HepG2 (cell line): ENCODE measurements around the gene GALNT16. TPM values are rescaled to one million over a fixed set of nuclear protein-coding genes. Genes with fewer than 3 reads are reported as not detected.

ENCODE experiments used
- CENPT ChIP-seq: sonication (generic); formaldehyde crosslinking; IDR thresholded peaks from 2 replicates; pipeline ENCODE4 v1.8.0; 2022; ENCODE audit warnings: low read depth, mild to moderate bottlenecking, moderate library complexity, missing genetic modification reagents
- HMG20B ChIP-seq: conservative IDR thresholded peaks from 2 replicates; pipeline ENCODE4 v1.6.1; 2016; ENCODE audit warnings: missing genetic modification reagents, missing compliant biosample characterization
- KMT2A ChIP-seq: sonication (generic); formaldehyde crosslinking; IDR thresholded peaks from 2 replicates; pipeline ENCODE4 v1.4.0; 2020; ENCODE audit warnings: missing genetic modification reagents
- NAIF1 ChIP-seq: sonication (generic); formaldehyde crosslinking; IDR thresholded peaks from 2 replicates; pipeline ENCODE4 v1.5.0; 2020; ENCODE audit warnings: mild to moderate bottlenecking, missing genetic modification reagents, borderline replicate concordance
- SRSF9 ChIP-seq: fragments of 200-400 bp; formaldehyde crosslinking; IDR thresholded peaks from 2 replicates; pipeline ENCODE4 v1.6.1; 2018; ENCODE audit warnings: borderline replicate concordance, mild to moderate bottlenecking, low read depth, low read length; ENCODE audit not compliant: insufficient read depth, poor library complexity, severe bottlenecking
- TP53 ChIP-seq: sonication (generic); formaldehyde crosslinking; conservative IDR thresholded peaks from 2 replicates; pipeline ENCODE4 v1.4.0; 2020; ENCODE audit warnings: missing genetic modification reagents
- ZBTB21 ChIP-seq: sonication (generic); formaldehyde crosslinking; IDR thresholded peaks from 2 replicates; pipeline ENCODE4 v1.4.0; 2020; ENCODE audit warnings: missing genetic modification reagents
- ZNF282 ChIP-seq: fragments of 450-650 bp; IDR thresholded peaks from 2 replicates; pipeline ENCODE4 v1.6.1; 2018; ENCODE audit not compliant: partially characterized antibody
- ZNF337 ChIP-seq: sonication (generic); formaldehyde crosslinking; IDR thresholded peaks from 2 replicates; pipeline ENCODE4 v1.5.1; 2020; ENCODE audit warnings: missing genetic modification reagents, low read depth, mild to moderate bottlenecking, borderline replicate concordance
- ZNF350 ChIP-seq: sonication (generic); formaldehyde crosslinking; IDR thresholded peaks from 2 replicates; pipeline ENCODE4 v1.4.0; 2020; ENCODE audit warnings: mild to moderate bottlenecking, low read depth, missing genetic modification reagents, borderline replicate concordance
- ZNF431 ChIP-seq: sonication (generic); formaldehyde crosslinking; IDR thresholded peaks from 2 replicates; pipeline ENCODE4 v1.9.0; 2022; ENCODE audit warnings: missing genetic modification reagents, low read depth, mild to moderate bottlenecking, borderline replicate concordance
- ZNF550 ChIP-seq: sonication (generic); formaldehyde crosslinking; IDR thresholded peaks from 2 replicates; pipeline ENCODE4 v1.4.0; 2020; ENCODE audit warnings: mild to moderate bottlenecking, missing genetic modification reagents, borderline replicate concordance
- ZNF563 ChIP-seq: sonication (generic); formaldehyde crosslinking; IDR thresholded peaks from 2 replicates; pipeline ENCODE4 v1.8.0; 2022; ENCODE audit warnings: mild to moderate bottlenecking, moderate library complexity, missing genetic modification reagents
- ZNF749 ChIP-seq: sonication (generic); formaldehyde crosslinking; IDR thresholded peaks from 2 replicates; pipeline ENCODE4 v1.8.0; 2022; ENCODE audit warnings: mild to moderate bottlenecking, missing genetic modification reagents, moderate library complexity, borderline replicate concordance
- polyA plus RNA-seq, 8 experiments: library from polyadenylated mRNA; depleted of rRNA in 3 of 8; stranded (reverse) in 7 of 8; unstranded in 1 of 8; fragments of >200 nt; fragmentation: Illumina TruSeq in 4 of 8; extraction: Trizol in 4 of 8; gene quantifications; 2 replicates each; pipeline versions ENCODE4 v1.2.1 to v1.2.3, GENCODE V29; 2011 to 2016; ENCODE audit warnings: low read depth in 4 of 8, missing spikeins in 1 of 8, mixed read lengths in 1 of 8; ENCODE audit not compliant: insufficient read depth in 1 of 8
- total RNA-seq, 5 experiments: library from RNA; depleted of rRNA; stranded (reverse); fragments of >200 nt; fragmentation: Illumina TruSeq; extraction: Trizol; gene quantifications; 2 replicates each; pipeline ENCODE4 v1.2.3, GENCODE V29; 2016; ENCODE audit warnings: low read depth in 1 of 5
- TF ChIP-seq, protein P1 (sequence below): sonication (generic); formaldehyde crosslinking; IDR thresholded peaks from 2 replicates; pipeline ENCODE4 v1.5.0; 2020; ENCODE audit warnings: missing genetic modification reagents
- TF ChIP-seq, protein P2 (sequence below): sonication (generic); formaldehyde crosslinking; IDR thresholded peaks from 2 replicates; pipeline ENCODE4 v1.4.0; 2020; ENCODE audit warnings: missing genetic modification reagents
- TF ChIP-seq, protein P3 (sequence below): sonication (generic); formaldehyde crosslinking; IDR thresholded peaks from 2 replicates; pipeline ENCODE4 v1.5.1; 2020; ENCODE audit warnings: mild to moderate bottlenecking, missing genetic modification reagents, borderline replicate concordance
- TF ChIP-seq, protein P4 (sequence below): sonication (generic); formaldehyde crosslinking; IDR thresholded peaks from 2 replicates; pipeline ENCODE4 v1.5.0; 2020; ENCODE audit warnings: mild to moderate bottlenecking, missing genetic modification reagents

The GALNT16 gene
- total and polyA plus RNA-seq, 2 of the 13 experiments (the other 11 are each of a cell fraction or from before 2014, with no cell fraction given): 0.54 to 0.82 TPM

DNA sequence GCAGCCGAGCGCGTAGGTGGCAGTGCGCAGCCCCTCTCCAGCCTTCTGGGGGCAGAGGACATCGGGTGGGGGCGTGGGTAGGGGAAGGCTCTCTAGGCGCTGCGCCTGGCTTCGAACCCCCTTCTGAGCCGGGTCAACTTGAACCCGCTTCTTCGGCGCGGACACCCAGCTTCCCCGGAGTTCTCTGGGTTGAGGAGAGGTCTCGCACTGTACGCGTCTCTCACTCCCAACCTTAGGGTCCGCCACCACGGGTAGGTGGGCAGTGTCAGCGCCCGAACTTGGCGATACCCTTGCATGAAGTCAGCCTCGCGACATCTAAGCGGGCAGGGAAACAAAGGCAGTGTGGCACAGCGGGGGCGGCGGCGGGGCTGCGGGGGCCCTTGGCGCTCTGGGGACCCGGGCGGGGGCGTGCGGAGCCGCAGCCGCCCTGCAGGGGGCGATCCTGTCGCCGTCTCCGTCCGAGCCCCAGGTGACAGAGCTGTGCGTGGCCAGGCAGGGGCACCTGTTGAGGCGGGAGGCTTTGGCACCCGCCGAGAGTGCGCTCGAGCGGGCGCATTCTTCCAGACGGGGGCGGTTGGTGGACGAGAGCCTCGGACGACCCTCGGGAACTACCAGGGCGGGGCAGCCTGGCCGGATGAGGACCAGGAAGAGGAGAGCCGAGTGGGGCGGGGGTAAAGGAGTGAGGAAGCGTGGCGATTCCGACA lies 1.1 kb downstream of the GALNT16 start (continued):
- TF ChIP-seq, protein P1, sequence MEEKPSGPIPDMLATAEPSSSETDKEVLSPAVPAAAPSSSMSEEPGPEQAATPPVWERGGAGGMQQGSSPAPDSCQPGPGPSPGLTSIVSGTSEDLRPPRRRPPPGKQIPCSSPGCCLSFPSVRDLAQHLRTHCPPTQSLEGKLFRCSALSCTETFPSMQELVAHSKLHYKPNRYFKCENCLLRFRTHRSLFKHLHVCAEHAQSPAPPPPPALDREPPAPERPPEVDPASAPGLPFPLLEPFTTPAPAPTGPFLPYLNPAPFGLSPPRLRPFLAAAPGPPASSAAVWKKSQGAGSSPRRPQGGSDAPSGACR (CRISPR knock-in tag): 0 out of 2 replicates have a peak, but pooled peaks have one; percentile 26
- TF ChIP-seq NAIF1 (CRISPR knock-in tag) (no peak), ZBTB21 (CRISPR knock-in tag) (no peak), SRSF9 (no peak), ZNF563 (CRISPR knock-in tag) (0 out of 2 replicates have a peak, but pooled peaks have one; percentile 27), TP53 (CRISPR knock-in tag) (no peak), ZNF282 (no peak), ZNF350 (CRISPR knock-in tag) (no peak), ZNF431 (CRISPR knock-in tag) (no peak), KMT2A (no peak), HMG20B (CRISPR knock-in tag) (no peak), CENPT (CRISPR knock-in tag) (no peak), ZNF337 (no peak), ZNF550 (no peak), ZNF749 (CRISPR knock-in tag) (no peak)
- TF ChIP-seq, protein P2, sequence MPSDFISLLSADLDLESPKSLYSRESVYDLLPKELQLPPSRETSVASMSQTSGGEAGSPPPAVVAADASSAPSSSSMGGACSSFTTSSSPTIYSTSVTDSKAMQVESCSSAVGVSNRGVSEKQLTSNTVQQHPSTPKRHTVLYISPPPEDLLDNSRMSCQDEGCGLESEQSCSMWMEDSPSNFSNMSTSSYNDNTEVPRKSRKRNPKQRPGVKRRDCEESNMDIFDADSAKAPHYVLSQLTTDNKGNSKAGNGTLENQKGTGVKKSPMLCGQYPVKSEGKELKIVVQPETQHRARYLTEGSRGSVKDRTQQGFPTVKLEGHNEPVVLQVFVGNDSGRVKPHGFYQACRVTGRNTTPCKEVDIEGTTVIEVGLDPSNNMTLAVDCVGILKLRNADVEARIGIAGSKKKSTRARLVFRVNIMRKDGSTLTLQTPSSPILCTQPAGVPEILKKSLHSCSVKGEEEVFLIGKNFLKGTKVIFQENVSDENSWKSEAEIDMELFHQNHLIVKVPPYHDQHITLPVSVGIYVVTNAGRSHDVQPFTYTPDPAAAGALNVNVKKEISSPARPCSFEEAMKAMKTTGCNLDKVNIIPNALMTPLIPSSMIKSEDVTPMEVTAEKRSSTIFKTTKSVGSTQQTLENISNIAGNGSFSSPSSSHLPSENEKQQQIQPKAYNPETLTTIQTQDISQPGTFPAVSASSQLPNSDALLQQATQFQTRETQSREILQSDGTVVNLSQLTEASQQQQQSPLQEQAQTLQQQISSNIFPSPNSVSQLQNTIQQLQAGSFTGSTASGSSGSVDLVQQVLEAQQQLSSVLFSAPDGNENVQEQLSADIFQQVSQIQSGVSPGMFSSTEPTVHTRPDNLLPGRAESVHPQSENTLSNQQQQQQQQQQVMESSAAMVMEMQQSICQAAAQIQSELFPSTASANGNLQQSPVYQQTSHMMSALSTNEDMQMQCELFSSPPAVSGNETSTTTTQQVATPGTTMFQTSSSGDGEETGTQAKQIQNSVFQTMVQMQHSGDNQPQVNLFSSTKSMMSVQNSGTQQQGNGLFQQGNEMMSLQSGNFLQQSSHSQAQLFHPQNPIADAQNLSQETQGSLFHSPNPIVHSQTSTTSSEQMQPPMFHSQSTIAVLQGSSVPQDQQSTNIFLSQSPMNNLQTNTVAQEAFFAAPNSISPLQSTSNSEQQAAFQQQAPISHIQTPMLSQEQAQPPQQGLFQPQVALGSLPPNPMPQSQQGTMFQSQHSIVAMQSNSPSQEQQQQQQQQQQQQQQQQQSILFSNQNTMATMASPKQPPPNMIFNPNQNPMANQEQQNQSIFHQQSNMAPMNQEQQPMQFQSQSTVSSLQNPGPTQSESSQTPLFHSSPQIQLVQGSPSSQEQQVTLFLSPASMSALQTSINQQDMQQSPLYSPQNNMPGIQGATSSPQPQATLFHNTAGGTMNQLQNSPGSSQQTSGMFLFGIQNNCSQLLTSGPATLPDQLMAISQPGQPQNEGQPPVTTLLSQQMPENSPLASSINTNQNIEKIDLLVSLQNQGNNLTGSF (CRISPR knock-in tag): no peak
- TF ChIP-seq, protein P3, sequence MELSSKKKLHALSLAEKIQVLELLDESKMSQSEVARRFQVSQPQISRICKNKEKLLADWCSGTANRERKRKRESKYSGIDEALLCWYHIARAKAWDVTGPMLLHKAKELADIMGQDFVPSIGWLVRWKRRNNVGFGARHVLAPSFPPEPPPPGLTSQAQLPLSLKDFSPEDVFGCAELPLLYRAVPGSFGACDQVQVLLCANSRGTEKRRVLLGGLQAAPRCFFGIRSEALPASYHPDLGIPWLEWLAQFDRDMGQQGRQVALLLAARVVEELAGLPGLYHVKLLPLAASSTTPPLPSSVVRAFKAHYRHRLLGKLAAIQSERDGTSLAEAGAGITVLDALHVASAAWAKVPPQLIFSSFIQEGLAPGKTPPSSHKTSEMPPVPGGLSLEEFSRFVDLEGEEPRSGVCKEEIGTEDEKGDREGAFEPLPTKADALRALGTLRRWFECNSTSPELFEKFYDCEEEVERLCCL (CRISPR knock-in tag): no peak
- TF ChIP-seq, protein P4, sequence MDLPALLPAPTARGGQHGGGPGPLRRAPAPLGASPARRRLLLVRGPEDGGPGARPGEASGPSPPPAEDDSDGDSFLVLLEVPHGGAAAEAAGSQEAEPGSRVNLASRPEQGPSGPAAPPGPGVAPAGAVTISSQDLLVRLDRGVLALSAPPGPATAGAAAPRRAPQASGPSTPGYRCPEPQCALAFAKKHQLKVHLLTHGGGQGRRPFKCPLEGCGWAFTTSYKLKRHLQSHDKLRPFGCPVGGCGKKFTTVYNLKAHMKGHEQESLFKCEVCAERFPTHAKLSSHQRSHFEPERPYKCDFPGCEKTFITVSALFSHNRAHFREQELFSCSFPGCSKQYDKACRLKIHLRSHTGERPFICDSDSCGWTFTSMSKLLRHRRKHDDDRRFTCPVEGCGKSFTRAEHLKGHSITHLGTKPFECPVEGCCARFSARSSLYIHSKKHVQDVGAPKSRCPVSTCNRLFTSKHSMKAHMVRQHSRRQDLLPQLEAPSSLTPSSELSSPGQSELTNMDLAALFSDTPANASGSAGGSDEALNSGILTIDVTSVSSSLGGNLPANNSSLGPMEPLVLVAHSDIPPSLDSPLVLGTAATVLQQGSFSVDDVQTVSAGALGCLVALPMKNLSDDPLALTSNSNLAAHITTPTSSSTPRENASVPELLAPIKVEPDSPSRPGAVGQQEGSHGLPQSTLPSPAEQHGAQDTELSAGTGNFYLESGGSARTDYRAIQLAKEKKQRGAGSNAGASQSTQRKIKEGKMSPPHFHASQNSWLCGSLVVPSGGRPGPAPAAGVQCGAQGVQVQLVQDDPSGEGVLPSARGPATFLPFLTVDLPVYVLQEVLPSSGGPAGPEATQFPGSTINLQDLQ: no peak
